ENCODE data around the gene LYRM2.

Gene LYRM2

DNA sequence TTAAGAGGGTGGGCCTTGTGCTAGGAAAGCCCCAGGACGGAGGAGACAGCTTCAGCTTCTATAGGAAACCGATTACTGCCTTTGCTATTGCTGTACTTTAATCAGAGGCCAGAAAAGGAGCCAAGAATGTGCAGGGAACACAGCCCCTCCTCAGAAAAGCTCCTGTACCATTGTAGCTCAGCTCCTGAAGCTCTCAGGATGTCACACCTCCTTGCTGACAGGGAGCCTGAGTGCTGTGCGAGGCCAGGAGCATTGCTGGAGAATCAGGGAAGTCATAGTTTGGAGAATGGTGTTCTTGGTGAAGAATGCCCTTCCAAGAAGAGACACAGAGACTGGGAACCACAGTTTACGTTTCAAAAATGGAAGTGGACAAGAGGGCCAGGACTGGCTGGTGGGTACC lies 46.8 kb downstream of the LYRM2 start:
- Histone ChIP-seq H3K27me3 (ENCODE audit: control insufficient read depth, insufficient read depth, low read length) (peaks cover 6% of the 10 kb centered on the region), H3K4me3 (ENCODE audit: low read length) (no peak overlapping the region), H3K4me1 (ENCODE audit: control insufficient read depth, insufficient read depth, low read length) (no peaks in the 10 kb centered on the region), H3K9ac (ENCODE audit: low read depth, low read length) (no peak overlapping the region), H3K36me3 (ENCODE audit: insufficient read depth, low read length) (no peaks in the 10 kb centered on the region), H3K4me2 (ENCODE audit: low read length) (no peak overlapping the region), H3K9me3 (replicated peaks; ENCODE audit: low read length) (no peaks in the 10 kb centered on the region)

DNA sequence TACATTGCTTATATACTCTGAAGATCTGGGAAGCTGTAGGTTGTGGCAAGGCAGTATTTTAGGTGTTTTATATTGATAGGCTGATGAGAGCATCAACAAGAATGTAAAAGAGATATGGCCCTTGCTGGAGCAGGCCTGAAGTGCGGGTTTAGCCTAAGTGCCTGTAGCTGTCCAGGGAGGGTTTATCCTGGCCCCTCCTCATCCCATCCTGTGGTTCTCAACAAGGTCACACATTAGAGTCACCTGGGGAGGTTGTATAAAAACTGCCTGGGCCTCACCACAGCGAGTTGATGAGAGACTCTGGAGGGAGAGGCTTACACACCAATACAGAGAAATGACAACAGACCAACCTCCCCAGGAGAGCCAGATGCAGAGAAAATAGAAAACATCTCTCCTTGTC lies 48.4 kb downstream of the LYRM2 start:
- no peak overlapping the region for H3K4me2 ChIP-seq (ENCODE audit: low read length)
- H3K36me3 ChIP-seq (ENCODE audit: insufficient read depth, low read length) = no peaks in the 10 kb centered on the region
- no peak overlapping the region for H3K4me3 ChIP-seq (ENCODE audit: low read length)
- H3K9ac ChIP-seq (ENCODE audit: low read depth, low read length) = no peak overlapping the region
- no peaks in the 10 kb centered on the region for H3K4me1 ChIP-seq (ENCODE audit: control insufficient read depth, insufficient read depth, low read length)
- H3K9me3 ChIP-seq (replicated peaks; ENCODE audit: low read length) = no peaks in the 10 kb centered on the region
- peaks cover 3% of the 10 kb centered on the region for H3K27me3 ChIP-seq (ENCODE audit: control insufficient read depth, insufficient read depth, low read length)

DNA sequence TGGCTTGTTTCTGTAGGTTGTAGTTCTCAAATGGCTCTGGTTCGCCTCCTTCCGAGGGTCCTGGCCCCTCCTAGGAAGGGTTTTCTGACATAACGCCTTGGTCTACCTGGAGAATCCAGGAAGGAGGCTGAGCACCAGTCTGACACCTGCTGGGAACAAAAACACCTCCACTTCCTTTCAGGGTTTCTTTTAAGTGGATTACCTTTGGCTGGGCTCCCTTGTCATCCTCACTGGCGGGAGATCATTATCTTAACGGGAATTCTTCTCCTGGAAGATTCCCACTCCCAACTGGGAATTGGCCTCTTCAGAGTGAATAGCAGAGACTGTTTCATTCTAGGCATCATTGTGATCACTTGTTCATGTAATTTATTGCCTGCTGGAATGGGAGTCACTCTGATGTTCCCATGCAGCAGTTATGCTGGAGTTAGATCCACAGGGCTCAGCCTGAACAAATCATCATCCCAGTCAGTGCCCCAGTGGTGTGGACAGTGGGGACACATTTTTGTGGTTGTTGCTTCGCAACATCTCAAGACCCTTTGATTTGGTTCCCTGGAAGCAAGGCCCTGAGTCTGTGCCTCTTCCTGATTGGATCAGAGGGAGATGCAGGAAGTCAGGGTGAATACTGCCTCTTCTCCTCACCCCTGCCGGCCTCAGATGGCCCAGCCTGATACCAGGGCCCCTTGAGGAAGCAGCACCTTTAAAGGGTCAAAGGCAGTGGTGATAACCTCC lies 49.1 kb downstream of the LYRM2 start:
- no peak overlapping the region for H3K9ac ChIP-seq (ENCODE audit: low read depth, low read length)
- no peaks in the 10 kb centered on the region for H3K9me3 ChIP-seq (replicated peaks; ENCODE audit: low read length)
- no peak overlapping the region for H3K4me2 ChIP-seq (ENCODE audit: low read length)
- H3K4me1 ChIP-seq (ENCODE audit: control insufficient read depth, insufficient read depth, low read length) = no peaks in the 10 kb centered on the region
- H3K27me3 ChIP-seq (ENCODE audit: control insufficient read depth, insufficient read depth, low read length) = peaks cover 3% of the 10 kb centered on the region
- no peak overlapping the region for H3K4me3 ChIP-seq (ENCODE audit: low read length)
- H3K36me3 ChIP-seq (ENCODE audit: insufficient read depth, low read length) = no peaks in the 10 kb centered on the region

DNA sequence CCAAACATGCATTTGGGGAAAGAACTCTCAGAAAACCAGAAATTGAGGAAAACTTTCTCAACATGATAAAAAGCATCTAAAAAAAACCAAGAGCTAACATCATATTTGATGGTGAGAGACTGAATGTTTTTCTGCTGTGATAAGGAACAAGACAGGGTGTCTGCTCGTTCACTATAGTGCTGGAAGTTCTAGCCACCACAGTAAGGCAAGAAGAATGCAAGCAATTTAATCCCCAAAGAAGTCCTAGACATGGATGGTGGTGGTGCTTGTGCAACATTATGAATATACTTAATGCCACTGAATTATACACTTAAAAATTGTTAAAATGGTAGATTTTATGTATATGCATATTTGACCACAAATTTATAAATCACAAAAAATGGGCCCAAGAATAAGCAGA lies 53.4 kb downstream of the LYRM2 start:
- Histone ChIP-seq H3K4me1 (ENCODE audit: control insufficient read depth, insufficient read depth, low read length) (no peaks in the 10 kb centered on the region), H3K27me3 (ENCODE audit: control insufficient read depth, insufficient read depth, low read length) (peaks cover 13% of the 10 kb centered on the region), H3K9me3 (replicated peaks; ENCODE audit: low read length) (no peaks in the 10 kb centered on the region), H3K9ac (ENCODE audit: low read depth, low read length) (no peak overlapping the region), H3K4me2 (ENCODE audit: low read length) (no peak overlapping the region), H3K36me3 (ENCODE audit: insufficient read depth, low read length) (no peaks in the 10 kb centered on the region), H3K4me3 (ENCODE audit: low read length) (no peak overlapping the region)

DNA sequence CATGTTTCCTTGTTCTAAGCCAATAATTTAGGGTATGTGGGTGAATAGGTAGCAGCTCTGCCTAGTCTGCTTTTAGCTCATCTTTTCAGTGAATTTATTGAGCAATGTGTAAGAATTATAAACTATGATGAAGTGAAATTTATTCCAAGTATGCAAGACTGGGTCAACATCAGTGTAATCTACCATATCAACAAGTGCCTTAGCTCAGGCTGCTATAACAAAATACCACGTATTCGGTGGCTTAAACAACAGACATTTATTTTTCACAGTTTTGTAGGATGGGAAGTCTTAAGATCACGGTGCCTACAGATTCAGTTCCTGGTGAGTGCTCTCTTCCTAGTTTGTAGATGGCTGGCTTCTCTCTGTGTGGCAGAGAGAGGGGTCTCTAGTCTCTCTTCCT lies 54.0 kb downstream of the LYRM2 start:
- Histone ChIP-seq H3K27me3 (ENCODE audit: control insufficient read depth, insufficient read depth, low read length) (peaks cover 13% of the 10 kb centered on the region), H3K36me3 (ENCODE audit: insufficient read depth, low read length) (no peaks in the 10 kb centered on the region), H3K9me3 (replicated peaks; ENCODE audit: low read length) (no peaks in the 10 kb centered on the region), H3K9ac (ENCODE audit: low read depth, low read length) (no peak overlapping the region), H3K4me3 (ENCODE audit: low read length) (no peak overlapping the region), H3K4me2 (ENCODE audit: low read length) (no peak overlapping the region), H3K4me1 (ENCODE audit: control insufficient read depth, insufficient read depth, low read length) (no peaks in the 10 kb centered on the region)

DNA sequence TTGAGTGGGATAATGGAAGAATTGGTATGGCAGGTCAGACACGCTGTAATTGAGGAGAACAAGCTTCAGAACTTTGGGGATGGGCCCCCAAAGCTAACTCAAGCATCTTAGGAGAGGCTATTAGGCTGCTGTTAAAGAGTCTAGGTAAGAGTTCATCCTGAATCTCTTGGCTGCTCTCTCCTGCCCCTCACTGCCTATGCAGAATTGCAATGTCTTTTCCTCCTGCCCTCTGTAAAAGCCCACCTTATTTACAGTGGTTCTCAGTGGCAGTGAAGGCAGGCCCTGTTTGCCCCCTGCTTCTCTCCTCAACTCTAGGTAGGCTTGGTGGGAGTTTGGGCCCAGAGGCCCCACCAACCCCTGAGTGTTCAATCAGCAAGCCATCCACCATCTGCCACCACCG lies 55.0 kb downstream of the LYRM2 start:
- Histone ChIP-seq H3K27me3 (ENCODE audit: control insufficient read depth, insufficient read depth, low read length) (peaks cover 13% of the 10 kb centered on the region), H3K9me3 (replicated peaks; ENCODE audit: low read length) (no peaks in the 10 kb centered on the region), H3K4me1 (ENCODE audit: control insufficient read depth, insufficient read depth, low read length) (no peaks in the 10 kb centered on the region), H3K36me3 (ENCODE audit: insufficient read depth, low read length) (no peaks in the 10 kb centered on the region), H3K9ac (ENCODE audit: low read depth, low read length) (no peak overlapping the region), H3K4me2 (ENCODE audit: low read length) (no peak overlapping the region), H3K4me3 (ENCODE audit: low read length) (no peak overlapping the region)

DNA sequence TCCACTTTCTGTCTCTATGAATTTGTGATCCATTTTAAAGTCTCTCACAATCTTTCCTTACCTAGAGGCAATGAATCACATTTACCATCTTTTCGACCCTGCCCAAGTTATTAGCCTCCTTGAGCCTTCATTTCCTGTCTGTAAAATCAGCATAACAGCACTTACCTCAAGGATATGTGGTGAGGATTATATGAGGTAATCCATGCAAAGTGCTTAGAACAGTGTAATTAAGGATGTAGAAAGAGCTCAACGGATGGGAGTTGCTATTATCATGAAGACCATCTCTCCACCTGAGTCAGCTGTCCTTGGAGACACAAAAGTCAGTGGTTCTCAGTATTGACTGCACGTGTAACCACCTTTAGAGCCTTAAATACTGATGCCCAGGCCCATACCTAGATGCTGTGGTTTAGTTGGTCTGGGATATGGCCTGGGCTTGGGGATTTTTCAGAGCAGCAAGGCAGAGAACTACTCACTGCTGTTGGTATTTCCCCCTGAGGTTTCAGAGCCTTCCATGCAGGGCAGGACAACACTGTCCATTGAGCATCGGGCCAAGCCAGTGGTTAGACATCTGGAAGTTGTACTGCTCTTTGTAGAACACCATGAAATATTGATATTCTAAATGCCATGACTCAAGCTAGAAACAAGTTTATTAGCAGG lies 55.8 kb downstream of the LYRM2 start:
- Histone ChIP-seq H3K9me3 (replicated peaks; ENCODE audit: low read length) (no peaks in the 10 kb centered on the region), H3K4me2 (ENCODE audit: low read length) (no peak overlapping the region), H3K9ac (ENCODE audit: low read depth, low read length) (no peak overlapping the region), H3K4me1 (ENCODE audit: control insufficient read depth, insufficient read depth, low read length) (no peaks in the 10 kb centered on the region), H3K4me3 (ENCODE audit: low read length) (no peak overlapping the region), H3K36me3 (ENCODE audit: insufficient read depth, low read length) (no peaks in the 10 kb centered on the region), H3K27me3 (ENCODE audit: control insufficient read depth, insufficient read depth, low read length) (peaks cover 13% of the 10 kb centered on the region)

DNA sequence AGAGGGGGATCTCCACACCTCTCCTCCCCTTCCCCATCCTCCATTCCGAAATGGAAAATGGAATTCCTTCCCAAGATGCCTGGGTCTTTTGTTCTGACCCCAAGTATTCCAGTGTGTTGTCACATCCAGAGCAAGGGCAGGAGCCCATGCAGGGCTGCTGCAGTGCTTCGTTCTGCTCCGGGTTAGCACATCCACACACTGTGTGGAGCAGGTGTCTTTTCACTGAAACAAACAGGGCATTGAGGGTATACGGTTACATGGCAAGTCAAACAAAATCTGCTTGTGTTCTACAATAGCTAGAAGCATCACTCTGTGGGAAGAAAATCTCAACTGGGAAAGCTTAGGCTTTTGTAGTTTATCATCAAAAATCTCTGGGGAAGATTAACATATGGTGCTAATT lies 56.9 kb downstream of the LYRM2 start:
- Histone ChIP-seq H3K4me1 (ENCODE audit: control insufficient read depth, insufficient read depth, low read length) (no peaks in the 10 kb centered on the region), H3K36me3 (ENCODE audit: insufficient read depth, low read length) (no peaks in the 10 kb centered on the region), H3K9ac (ENCODE audit: low read depth, low read length) (no peak overlapping the region), H3K27me3 (ENCODE audit: control insufficient read depth, insufficient read depth, low read length) (peaks cover 15% of the 10 kb centered on the region), H3K4me2 (ENCODE audit: low read length) (no peak overlapping the region), H3K9me3 (replicated peaks; ENCODE audit: low read length) (no peaks in the 10 kb centered on the region), H3K4me3 (ENCODE audit: low read length) (no peak overlapping the region)

DNA sequence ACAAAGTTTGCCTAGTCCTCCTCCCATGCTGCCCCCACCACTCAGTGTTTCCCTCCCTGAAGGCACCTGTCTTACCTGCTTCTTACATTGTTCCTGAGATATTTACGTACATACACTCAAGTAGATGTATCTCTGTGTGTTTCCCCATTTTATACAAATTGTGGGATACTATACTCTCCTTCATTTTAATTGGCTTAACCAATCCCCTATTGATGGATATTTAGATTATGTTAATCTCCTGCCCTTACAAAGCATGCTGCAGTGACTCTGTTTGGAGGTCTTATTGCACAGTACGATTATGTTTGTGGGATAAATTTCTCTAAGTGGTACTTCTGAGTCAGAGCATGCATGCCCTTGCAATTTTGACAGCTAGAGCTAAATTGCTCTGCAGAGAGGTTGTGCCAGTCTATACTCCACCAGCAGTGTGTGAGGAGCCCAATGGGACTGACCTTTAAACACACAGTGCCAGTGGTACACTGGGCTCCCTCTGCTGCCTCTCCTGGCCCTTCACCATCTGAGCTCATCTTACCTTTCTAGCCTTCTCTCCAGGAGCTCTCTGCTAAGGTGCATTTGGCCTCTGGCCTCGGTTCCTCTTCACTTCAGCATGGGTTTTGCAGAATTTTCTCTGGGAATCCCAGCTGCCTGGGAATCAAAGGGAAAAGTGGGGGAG lies 57.4 kb downstream of the LYRM2 start:
- peaks cover 19% of the 10 kb centered on the region for H3K27me3 ChIP-seq (ENCODE audit: control insufficient read depth, insufficient read depth, low read length)
- H3K36me3 ChIP-seq (ENCODE audit: insufficient read depth, low read length) = no peaks in the 10 kb centered on the region
- no peak overlapping the region for H3K4me3 ChIP-seq (ENCODE audit: low read length)
- H3K4me1 ChIP-seq (ENCODE audit: control insufficient read depth, insufficient read depth, low read length) = no peaks in the 10 kb centered on the region
- H3K9ac ChIP-seq (ENCODE audit: low read depth, low read length) = no peak overlapping the region
- no peaks in the 10 kb centered on the region for H3K9me3 ChIP-seq (replicated peaks; ENCODE audit: low read length)
- no peak overlapping the region for H3K4me2 ChIP-seq (ENCODE audit: low read length)

DNA sequence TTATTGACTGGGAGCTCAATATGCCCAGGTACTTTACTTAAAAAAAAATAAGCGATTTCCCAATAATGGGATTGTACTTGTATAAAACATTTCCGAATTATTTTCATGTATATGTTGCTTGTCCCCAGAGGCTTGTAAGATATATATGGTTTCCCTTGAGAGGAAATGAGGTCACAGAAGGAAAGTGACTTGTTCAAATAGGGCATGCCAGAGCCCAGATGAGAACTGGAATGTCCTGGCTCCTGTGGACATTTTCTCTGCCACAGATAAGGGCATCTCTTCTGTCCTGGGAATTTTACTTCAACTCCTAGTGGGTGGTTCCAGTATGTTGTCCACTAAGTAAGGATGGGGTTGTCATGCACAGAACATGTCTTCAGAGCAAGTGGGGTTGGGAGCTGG lies 63.0 kb downstream of the LYRM2 start:
- no peaks in the 10 kb centered on the region for H3K36me3 ChIP-seq (ENCODE audit: insufficient read depth, low read length)
- H3K4me3 ChIP-seq (ENCODE audit: low read length) = no peak overlapping the region
- no peak overlapping the region for H3K4me2 ChIP-seq (ENCODE audit: low read length)
- no peaks in the 10 kb centered on the region for H3K9me3 ChIP-seq (replicated peaks; ENCODE audit: low read length)
- H3K4me1 ChIP-seq (ENCODE audit: control insufficient read depth, insufficient read depth, low read length) = no peaks in the 10 kb centered on the region
- peaks cover 17% of the 10 kb centered on the region for H3K27me3 ChIP-seq (ENCODE audit: control insufficient read depth, insufficient read depth, low read length)
- no peak overlapping the region for H3K9ac ChIP-seq (ENCODE audit: low read depth, low read length)

DNA sequence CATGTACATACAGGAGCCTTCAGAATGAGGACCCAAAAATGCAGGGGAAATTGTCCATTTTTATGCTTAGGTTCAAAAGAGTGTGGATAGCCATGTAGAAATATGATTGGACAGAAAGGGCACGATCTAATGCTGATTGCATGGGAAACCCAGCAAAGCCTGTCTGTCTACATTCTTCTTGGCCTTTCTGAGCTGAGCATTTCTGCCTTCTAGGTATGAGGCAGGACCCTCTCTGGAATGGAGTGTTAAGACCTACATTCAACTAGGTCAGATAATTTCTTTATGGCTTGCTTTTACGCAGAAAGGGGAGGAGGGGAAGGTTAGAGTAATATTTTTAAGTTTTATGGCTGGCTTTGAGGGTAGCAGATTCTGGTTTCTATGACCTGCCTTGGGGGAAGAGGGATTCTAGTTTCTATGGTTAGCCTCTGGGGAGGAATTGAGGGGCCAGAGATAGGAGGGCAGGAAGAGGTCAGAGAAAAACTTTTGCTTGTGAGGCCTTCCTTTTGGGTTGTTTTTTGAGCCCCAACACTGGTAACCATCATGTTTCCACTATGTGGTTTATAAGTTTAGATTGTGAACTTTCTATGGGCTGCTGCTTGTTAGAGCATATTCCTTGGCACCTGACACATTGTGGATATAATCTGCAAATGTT lies 63.5 kb downstream of the LYRM2 start:
- H3K4me1 ChIP-seq (ENCODE audit: control insufficient read depth, insufficient read depth, low read length) = no peaks in the 10 kb centered on the region
- no peak overlapping the region for H3K9ac ChIP-seq (ENCODE audit: low read depth, low read length)
- no peak overlapping the region for H3K4me3 ChIP-seq (ENCODE audit: low read length)
- H3K9me3 ChIP-seq (replicated peaks; ENCODE audit: low read length) = no peaks in the 10 kb centered on the region
- H3K36me3 ChIP-seq (ENCODE audit: insufficient read depth, low read length) = no peaks in the 10 kb centered on the region
- H3K4me2 ChIP-seq (ENCODE audit: low read length) = no peak overlapping the region
- peaks cover 14% of the 10 kb centered on the region for H3K27me3 ChIP-seq (ENCODE audit: control insufficient read depth, insufficient read depth, low read length)
